Esophagus muscularis mucosa (tissue), 3 donors: Measurements from ENCODE around the gene NEU1.

ENCODE experiments used
- POLR2A ChIP-seq: fragments of 450-650 bp; IDR thresholded peaks from one replicate; pipeline ENCODE4 v1.6.1; 2017; ENCODE audit warnings: antibody characterized with exemption, moderate library complexity, mild to moderate bottlenecking, low read depth
- TF ChIP-seq, protein P1 (sequence below), 3 experiments: fragments of 200-600 bp in 2 of 3; fragments of 450-650 bp in 1 of 3; sonication (generic) in 2 of 3; IDR thresholded peaks; one replicate each; pipeline ENCODE4 v1.5.1; 2017 to 2019; ENCODE audit warnings: antibody characterized with exemption in 3 of 3, mild to moderate bottlenecking in 2 of 3, moderate library complexity in 1 of 3

DNA sequence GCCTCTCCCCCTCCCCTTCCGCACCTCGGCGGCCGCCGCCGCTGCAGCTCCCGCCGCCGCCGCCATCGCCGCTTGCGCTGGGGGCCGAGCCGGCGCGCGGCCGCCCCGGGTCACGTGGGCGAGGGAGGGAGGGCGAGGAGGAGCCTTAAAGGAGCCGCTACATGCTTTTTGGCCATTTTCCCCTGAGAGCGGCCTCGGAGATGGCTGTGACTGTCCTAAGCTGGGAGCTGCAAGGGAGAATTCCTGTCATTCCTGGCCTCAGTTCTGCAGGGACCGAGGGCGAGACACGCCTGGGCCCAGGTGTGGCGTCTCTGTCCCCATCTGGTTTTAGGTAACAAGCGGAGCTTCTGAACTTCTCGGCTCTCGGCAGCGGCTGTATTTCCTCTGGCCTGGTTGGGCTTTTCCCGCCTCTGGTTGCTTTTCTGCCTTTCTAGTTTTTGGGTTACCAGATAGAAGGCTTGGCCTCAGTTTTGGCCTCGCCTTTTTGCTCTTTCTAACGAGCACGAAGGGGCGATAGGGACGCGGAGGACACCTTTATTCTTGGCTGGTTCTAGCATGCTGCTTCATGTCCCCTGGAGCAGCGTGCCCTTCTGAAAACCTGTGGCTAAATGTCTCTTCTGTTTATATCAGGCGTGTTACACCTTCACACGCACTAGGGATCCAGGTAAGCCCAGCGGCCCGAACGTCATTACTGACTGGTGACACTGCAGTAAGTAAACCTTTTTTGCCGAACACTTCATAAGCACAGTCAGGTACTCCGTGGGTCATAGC lies 35.2 kb upstream of the NEU1 start, which contains the start of gene EHMT2:
- TF ChIP-seq, protein P1, sequence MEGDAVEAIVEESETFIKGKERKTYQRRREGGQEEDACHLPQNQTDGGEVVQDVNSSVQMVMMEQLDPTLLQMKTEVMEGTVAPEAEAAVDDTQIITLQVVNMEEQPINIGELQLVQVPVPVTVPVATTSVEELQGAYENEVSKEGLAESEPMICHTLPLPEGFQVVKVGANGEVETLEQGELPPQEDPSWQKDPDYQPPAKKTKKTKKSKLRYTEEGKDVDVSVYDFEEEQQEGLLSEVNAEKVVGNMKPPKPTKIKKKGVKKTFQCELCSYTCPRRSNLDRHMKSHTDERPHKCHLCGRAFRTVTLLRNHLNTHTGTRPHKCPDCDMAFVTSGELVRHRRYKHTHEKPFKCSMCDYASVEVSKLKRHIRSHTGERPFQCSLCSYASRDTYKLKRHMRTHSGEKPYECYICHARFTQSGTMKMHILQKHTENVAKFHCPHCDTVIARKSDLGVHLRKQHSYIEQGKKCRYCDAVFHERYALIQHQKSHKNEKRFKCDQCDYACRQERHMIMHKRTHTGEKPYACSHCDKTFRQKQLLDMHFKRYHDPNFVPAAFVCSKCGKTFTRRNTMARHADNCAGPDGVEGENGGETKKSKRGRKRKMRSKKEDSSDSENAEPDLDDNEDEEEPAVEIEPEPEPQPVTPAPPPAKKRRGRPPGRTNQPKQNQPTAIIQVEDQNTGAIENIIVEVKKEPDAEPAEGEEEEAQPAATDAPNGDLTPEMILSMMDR (IDR thresholded peaks at IDR 0.05): peak in 2 of 3 experiments; percentile 26 to 56
- peak; percentile 25 for TF ChIP-seq POLR2A
